ENCODE measurements around the gene SKAP2. TPM values are rescaled to one million over a fixed set of nuclear protein-coding genes. Genes with fewer than 3 reads are reported as not detected.

SKAP2 gene
- total and polyA plus RNA-seq, 10 of the 15 experiments (the other 5 are each of a cell fraction or from before 2014, with no cell fraction given), result 10.9 to 40.6 (median 23.5) TPM

- no peak for DNase-seq (ENCODE audit: low read depth, low spot score)
- H3K4me3 ChIP-seq, result no peak overlapping the region
- ChIA-PET RAD21 (ENCODE audit: unreplicated experiment) (interaction anchor here (0.6 kb wide), 2 partner anchors 19 to 162 kb away, joined by 3 read pairs; no protein-coding TSS in a partner anchor), SMC1A (ENCODE audit: uncharacterized antibody, unreplicated experiment) (no interaction called here), POLR2A (no interaction called here), CTCF (interaction anchor here (1.6 kb wide), 1 partner anchor 28 kb away, joined by 3 read pairs; no protein-coding TSS in a partner anchor)
- TF ChIP-seq, protein P1, sequence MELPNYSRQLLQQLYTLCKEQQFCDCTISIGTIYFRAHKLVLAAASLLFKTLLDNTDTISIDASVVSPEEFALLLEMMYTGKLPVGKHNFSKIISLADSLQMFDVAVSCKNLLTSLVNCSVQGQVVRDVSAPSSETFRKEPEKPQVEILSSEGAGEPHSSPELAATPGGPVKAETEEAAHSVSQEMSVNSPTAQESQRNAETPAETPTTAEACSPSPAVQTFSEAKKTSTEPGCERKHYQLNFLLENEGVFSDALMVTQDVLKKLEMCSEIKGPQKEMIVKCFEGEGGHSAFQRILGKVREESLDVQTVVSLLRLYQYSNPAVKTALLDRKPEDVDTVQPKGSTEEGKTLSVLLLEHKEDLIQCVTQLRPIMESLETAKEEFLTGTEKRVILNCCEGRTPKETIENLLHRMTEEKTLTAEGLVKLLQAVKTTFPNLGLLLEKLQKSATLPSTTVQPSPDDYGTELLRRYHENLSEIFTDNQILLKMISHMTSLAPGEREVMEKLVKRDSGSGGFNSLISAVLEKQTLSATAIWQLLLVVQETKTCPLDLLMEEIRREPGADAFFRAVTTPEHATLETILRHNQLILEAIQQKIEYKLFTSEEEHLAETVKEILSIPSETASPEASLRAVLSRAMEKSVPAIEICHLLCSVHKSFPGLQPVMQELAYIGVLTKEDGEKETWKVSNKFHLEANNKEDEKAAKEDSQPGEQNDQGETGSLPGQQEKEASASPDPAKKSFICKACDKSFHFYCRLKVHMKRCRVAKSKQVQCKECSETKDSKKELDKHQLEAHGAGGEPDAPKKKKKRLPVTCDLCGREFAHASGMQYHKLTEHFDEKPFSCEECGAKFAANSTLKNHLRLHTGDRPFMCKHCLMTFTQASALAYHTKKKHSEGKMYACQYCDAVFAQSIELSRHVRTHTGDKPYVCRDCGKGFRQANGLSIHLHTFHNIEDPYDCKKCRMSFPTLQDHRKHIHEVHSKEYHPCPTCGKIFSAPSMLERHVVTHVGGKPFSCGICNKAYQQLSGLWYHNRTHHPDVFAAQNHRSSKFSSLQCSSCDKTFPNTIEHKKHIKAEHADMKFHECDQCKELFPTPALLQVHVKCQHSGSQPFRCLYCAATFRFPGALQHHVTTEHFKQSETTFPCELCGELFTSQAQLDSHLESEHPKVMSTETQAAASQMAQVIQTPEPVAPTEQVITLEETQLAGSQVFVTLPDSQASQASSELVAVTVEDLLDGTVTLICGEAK (IDR thresholded peaks at IDR 0.05; ENCODE audit: borderline replicate concordance), result no peak
- 0 out of 6 replicates have a peak, but pooled peaks of 1 of the 3 experiments have one; percentile 6 for TF ChIP-seq CTCF (IDR thresholded peaks at IDR 0.05 in 2 of 3, conservative IDR thresholded peaks at IDR 0.05 in 1 of 3; ENCODE audit: control insufficient read depth in 2 of 3, extremely low read depth in 1 of 3, insufficient read depth in 1 of 3, low read depth in 3 of 3, low read length in 3 of 3)
- H3K9me3 ChIP-seq (replicated peaks; ENCODE audit: control insufficient read depth, insufficient read depth, low read length), result no peaks in the 10 kb centered on the region
- BruUV-seq (replicated peaks), result no TSS peak
- WGBS (ENCODE audit: insufficient coverage, insufficient replicate concordance, low lambda C conversion rate, missing lambda C conversion rate), result 86% methylated on average over 4 of the region's 4 CpGs
- H3K4me1 ChIP-seq (ENCODE audit: control insufficient read depth, insufficient read depth, low read length), result no peaks in the 10 kb centered on the region
- no peaks in the 10 kb centered on the region for H4K20me1 ChIP-seq (ENCODE audit: control insufficient read depth, insufficient read depth)
- no peaks in the 10 kb centered on the region for H3K27me3 ChIP-seq (replicated peaks in 1 of 2; ENCODE audit: control insufficient read depth in 2 of 2, insufficient read depth in 2 of 2, low read length in 1 of 2)
- H3K36me3 ChIP-seq (ENCODE audit: control insufficient read depth in 2 of 2, insufficient read depth in 2 of 2, low read length in 1 of 2), result no peaks in the 10 kb centered on the region
- no peak overlapping the region for H3K9ac ChIP-seq (ENCODE audit: control insufficient read depth, insufficient read depth, low read length)
- peak; percentile 64 for FAIRE-seq
- no peak overlapping the region for H3K4me2 ChIP-seq (ENCODE audit: control insufficient read depth, insufficient read depth)
- H3K79me2 ChIP-seq (ENCODE audit: control insufficient read depth, insufficient read depth, low read length), result no peaks in the 10 kb centered on the region
- no peak overlapping the region for H2AFZ ChIP-seq (ENCODE audit: control insufficient read depth, low read depth, low read length)
- intact Hi-C loops (cut with micrococcal nuclease; ENCODE audit: unreplicated experiment) (no loop called here), in situ Hi-C loops (cut with MboI) (no loop called here)
- no peak for ATAC-seq
- H3K27ac ChIP-seq (ENCODE audit: control insufficient read depth, insufficient read depth), result no peak overlapping the region
Measured at GRCh38 chr7:26843705-26844104, 20.7 kb downstream of the SKAP2 start.

All from GM12878 (cell line).